ENCODE data around the gene ADAMTS6.

Gene ADAMTS6

DNA sequence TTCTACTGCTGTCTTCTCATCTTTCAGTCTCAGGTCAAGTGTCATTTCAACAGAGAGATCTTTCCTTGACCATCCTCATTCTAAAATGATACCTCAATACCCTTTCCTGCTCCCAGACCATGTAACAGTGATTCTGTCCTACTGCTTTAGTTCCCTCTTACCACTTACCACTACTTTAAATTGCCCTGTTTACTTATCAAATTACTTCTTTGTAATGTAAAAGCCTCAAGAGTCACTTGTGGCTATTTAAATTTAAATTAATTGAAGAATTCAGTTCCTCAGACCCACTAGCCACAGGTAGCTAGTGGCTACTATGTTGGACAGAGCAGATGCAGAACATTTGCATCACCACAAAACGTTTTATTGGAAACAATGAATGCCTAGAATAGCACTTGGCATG, 217.3 kb downstream of the ADAMTS6 start:
- no peak for DNase-seq

DNA sequence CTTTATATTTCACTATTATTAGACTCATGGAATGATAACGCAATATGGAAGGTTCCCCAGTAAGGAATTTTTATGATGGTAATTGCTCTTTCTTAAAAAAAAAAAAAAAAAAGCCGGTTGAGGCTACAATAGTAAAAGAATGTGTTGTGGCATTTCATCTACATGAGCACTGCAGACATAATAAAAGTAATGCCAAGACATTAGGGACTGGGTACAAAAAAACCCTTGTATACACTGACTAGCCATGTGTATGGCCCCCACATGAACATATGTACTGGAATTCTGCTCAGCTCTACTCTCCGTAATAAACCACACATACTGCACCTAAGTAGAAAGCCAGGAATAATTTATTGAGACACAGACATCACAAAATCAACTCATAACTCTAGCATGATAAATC, 218.4 kb downstream of the ADAMTS6 start:
- no peak for DNase-seq

DNA sequence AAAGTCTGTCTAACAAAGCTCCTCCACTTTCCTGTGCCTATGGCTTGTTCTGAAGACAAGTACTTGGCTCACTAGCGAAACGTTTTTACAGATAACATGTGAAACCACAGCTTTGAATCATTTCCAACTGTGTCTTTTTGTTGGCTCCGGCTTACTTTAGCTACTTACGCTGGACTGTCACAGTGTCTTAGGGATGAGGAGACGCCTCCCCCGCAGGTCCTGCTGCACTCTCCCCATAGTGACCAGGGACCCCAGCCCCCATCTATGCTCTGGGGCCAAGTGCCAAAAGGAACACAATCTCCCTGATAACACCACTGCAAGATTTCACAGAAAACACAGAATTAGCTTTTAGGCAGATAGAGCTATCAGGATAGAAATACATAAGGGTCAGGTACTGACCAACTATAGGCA, 219.1 kb downstream of the ADAMTS6 start:
- DNase-seq: no peak

DNA sequence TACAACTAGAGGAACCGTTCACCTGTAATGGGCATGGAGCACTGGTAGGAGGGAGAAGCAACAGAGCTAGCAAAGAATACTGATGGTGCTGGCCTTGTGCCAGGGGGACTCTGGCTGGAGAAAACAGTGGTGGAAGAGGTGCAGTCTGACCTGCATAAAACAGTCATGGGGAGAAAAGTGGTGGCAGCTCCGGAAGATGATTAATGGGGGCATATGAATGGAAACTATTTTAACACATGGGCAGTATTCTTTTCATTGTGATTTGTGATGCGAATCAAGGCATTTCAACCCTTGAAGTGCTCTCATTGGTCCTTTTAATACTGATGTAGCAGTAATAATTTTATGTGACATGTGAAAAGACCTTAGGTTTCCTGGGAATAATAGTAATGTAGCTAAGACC, 219.6 kb downstream of the ADAMTS6 start:
- DNase-seq: no peak

DNA sequence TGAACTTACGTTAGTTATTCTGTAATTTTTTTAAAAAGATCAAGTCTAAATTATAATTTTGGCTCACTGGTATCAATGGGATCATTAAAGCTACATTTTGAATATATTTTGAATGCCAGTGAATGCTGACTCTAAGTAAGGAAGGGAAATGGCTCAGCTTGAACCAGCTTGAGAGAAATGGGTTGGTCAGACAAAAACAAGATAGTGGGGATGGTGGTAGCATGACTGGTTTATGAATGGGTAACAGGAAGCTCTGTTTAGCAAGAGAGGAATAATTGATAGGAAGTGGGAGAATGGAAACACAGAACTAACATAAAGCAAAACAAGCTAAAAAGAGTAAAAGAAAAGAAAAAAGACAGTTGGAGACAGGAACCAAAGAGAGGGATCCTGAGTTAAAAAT, 220.2 kb downstream of the ADAMTS6 start:
- DNase-seq: no peak

DNA sequence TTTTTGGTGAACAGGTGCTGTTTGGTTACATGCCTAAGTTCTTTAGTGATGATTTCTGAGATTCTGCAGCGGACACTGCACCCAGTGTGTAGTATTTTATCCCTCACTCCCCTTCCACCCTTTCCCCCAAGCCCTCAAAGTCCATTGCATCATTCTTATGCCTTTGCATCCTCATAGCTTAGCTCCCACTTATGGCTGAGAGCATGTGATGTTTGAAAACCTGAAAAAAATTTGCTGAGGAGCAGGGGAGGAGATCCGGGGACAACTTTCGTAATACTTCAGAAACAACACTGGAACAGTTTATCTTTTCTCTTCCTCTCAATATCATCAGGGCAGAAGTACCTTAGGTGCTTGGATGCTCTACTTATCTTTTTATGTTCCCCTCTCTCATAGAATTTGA, 226.4 kb downstream of the ADAMTS6 start:
- no peak for DNase-seq

DNA sequence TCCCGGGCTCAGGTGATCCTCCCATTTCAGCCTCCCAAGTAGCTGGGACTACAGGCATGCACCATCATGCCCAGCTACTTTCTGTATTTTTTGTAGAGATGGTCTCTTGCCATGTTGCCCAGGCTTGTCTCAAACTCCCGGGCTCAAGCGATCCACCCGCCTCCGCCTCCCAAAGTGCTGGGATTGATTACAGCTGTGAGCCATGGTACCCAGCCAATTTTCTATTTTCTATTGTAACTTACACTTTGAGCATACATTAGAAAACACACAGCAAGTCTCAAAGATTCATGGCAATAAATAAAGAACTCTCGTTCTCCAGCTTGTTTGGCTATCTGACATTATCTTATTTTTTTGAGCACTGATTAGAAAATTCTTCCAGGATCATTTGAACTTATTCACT, 228.7 kb downstream of the ADAMTS6 start:
- DNase-seq: no peak

DNA sequence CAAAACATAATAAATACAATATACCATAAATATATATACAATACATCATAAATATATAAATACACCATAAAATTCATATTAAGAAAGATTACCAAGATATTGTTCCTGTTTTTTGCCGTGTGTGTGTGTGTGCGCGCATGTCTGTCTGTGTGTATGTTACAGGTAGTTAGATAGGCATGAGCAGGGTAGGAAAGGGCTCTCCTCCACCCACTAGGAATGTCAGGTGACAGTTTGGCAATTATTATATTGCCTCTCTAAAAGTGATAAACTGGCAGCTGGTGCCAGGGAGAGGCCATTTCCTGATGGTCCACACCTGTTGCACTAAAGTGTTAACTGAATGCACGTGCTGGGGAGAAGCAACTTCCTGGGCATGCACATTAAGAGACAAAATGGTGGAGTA, 232.8 kb downstream of the ADAMTS6 start:
- no peak for DNase-seq

DNA sequence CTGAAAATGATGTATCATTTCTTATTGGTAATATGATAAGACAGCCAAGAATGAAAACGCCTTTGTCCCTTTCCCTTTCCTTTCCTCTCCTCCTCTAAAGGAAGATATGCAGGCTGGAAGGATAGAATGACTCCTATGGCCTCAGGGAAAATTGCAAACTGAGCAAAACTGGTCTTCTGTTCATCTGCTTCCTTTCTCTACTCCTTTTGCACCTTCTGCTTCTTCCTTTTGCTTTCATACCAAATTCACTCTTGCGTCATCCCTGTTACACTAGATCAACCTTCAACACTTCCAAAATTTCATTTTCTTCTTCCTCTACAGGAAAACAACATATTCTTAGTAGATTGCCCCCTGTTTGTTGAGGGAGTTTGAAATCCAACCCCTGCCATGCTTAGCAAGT, 234.1 kb downstream of the ADAMTS6 start:
- no peak for DNase-seq

DNA sequence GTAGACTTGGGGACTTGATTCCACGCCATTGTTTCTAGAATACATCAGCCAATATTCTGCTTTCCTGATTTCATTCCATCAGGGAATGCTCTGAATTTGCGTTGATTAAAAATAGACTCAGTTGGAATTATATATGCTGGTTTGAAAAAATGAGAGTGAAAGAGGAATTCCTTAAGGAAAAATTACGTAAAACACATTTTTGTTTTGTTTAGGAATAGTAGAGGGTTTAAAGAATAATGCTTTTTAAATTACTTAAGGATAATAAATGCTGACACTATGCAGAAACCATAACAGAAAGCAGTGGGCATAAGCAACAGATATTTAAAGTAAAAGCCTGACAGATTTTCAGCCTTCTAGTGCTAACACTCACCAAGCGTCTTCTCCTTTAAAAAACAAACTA, 235.0 kb downstream of the ADAMTS6 start:
- DNase-seq: no peak

DNA sequence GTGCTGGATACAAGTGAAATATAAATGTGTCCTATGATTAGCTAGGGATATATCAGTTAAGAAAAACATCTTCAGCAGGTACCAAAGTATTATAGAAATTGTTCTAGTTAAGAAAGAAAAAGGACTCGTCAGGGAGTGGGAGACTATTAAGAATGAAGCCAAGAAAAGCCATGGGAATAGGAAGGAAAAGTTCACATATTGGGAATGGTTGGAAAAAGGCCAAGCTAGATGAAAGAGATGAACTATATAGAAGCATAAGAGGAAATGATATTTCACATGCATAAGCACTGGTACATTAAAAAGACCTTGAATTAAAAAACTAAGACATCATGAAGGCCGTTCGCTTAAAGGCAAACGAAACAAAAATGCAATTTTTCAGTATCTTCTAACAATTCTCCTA, 237.7 kb downstream of the ADAMTS6 start:
- no peak for DNase-seq

DNA sequence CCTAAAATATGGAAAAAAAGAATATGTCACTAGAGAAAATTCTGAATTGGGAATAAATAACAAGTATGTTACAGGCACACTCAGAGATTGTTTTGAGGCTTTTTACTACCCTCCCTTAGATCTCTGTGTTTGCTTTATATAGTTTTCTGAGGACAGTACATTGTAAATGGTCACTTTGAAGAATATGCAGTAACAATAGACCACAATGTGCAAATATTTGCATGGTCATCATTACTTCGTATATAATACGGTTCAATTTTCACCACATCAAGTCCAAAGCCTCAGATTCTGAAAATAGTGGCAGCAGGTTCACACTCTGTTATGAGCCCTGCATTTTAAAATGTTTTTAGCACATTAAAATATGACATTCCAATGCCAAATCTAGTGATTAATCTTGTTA, 238.6 kb downstream of the ADAMTS6 start:
- DNase-seq: no peak

DNA sequence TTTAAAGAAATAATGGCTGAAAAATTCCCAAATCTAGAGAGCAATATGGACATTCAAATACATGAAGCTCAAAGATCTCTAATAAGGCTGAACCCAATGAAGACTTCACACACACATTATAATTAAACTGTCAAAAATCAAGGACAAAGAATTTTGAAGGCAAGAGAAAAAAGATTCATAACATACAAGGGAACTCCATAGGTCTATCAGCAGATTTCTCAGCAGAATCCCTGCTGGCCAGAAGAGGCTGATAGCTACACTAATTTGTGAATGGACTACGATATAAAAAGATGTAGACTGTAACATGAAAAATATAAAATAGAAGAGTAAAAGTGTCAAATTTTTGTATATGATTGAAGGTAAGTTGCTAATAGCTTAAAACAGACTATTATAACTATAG, 251.9 kb downstream of the ADAMTS6 start:
- DNase-seq: no peak

DNA sequence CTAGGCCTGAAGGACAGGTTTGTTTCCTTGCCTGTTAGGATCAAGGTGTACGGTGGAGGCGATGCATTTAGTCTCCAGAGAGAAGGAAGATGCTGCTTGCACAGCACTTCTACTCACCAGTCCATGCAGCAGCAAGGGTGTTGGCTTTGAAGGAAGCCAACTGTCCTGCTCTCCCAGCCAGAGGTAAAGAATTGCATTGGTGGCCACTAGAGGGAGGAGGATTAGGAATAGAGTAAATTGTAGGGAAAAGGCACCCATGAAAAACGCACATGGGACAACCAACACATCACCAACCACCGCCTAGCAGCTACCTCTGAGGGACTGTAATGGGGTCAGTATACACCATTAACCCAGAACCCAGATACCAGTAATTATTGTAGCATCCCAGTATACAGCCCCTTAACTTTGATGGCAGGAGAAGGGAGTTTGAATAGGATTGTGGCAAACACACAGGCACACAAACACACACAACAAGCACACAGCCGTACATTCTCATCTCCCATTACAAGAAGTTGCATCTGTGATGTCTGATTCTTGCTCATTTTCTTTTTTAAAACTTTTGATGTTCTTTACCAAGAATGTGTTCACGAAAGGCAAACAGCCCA, 267.7 kb downstream of the ADAMTS6 start:
- DNase-seq: no peak

DNA sequence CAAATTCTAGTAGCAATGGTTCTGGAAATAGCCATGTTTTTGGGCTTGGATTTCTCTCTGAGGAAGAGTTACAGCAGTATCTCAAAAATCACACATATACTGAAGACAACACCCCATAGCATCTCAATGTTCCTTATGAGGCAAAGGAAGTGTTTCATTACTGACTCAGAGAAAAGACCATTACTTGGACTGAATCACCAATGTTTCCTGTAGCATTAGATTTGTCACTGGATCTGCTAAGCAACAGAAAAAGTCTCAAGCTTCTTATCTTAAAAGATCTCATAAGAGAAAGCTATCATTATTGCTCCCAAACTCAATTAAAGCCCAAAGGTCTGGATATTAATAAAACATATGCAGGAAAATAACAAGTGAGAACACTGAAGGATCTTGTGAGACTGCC, 272.4 kb downstream of the ADAMTS6 start:
- no peak for DNase-seq

DNA sequence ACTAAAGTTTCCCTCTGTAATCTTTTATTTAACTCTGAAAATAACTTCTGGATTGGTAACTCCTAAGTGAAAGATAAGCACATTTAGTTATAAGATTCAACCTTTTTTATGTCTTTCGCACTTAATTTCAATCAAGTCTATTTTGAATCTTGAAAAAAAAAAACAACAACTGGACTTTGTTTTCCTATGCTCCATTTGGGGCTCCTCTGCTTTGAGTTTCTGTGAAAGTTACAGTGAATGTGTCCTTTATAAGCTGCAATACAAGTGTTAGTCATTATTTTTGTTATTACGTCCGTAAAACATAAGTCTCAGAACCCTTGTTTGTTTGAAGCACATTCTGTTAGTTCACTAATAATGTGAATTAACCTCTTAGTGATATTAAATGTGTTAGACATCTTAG, 276.8 kb downstream of the ADAMTS6 start:
- no peak for DNase-seq

DNA sequence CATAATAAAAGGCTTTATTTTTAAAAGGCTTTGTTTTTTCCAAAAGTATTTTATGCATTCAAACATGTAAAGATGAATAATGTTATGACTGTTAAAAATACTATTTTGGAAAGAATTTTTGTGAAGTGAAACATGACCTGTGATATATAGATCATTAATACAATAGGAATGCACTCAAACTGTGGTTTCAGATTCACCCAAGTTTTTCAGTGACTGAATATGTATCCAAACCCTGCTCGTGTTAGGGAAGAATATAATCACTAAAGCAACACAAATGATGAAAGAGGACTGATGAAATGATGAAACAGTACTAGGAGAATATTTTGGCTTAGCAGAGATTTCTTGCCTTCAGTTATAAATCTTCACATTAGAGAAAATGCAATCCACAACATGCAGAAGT, 278.0 kb downstream of the ADAMTS6 start:
- no peak for DNase-seq

DNA sequence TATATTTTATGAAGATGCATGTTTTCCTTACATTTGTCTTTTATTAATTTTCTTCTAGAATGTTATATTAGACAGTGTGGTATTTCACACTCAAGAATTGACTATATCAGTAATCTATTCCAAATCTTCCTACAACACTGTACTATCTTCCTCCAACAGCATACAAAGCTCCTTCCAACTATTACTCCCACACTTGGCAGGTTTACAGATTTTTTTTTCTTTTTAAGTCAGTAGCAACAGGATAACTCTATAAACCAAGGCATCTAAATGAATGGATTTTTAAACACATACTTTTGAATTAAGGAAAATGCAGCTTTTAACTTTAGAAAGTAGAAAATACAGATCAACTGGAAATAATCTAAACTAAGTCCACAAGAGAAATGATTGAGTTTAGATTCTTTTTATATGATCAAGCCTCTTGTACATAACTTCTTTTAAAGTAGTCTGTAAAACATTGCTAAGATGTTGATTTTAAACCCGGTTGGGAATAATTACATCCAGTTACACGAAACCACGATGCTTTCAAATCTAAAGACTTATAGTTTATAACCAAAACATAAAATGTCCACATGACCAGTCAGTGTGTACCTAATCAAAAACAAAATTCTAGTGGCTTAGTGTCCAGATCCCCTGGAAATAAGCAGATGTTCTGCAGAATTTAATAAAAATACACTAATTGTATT, 281.6 kb downstream of the ADAMTS6 start:
- no peak for DNase-seq

DNA sequence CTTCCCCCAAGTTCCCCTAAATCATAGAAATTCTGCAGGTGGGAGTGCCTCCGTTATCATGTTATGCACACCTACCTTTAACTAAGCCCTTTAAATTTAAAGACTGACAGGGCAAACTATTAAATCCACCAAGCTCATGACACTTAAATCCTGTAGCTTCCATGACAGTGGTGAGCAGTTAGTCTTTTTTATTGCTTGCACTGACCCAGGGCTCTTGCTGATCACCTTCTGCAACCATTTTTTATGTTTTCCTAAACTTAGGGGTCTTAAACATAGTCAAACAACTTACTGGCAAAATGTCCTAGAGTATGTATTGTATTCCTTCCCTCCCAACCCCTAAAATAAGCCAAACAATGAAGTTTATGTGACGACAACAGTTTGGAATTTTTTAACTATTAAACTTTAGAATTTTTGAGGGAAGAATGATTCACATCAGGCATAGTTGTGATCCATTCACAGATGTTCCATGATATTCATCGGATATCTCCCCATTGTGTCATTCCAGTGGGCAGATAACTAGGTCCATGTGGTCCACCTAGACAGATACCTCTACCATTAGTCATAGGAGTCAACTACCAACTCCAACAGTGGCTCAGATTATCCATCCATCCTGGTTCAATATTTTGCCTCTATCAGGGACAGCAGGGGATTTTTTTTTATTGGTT, 283.1 kb downstream of the ADAMTS6 start:
- no peak for DNase-seq

DNA sequence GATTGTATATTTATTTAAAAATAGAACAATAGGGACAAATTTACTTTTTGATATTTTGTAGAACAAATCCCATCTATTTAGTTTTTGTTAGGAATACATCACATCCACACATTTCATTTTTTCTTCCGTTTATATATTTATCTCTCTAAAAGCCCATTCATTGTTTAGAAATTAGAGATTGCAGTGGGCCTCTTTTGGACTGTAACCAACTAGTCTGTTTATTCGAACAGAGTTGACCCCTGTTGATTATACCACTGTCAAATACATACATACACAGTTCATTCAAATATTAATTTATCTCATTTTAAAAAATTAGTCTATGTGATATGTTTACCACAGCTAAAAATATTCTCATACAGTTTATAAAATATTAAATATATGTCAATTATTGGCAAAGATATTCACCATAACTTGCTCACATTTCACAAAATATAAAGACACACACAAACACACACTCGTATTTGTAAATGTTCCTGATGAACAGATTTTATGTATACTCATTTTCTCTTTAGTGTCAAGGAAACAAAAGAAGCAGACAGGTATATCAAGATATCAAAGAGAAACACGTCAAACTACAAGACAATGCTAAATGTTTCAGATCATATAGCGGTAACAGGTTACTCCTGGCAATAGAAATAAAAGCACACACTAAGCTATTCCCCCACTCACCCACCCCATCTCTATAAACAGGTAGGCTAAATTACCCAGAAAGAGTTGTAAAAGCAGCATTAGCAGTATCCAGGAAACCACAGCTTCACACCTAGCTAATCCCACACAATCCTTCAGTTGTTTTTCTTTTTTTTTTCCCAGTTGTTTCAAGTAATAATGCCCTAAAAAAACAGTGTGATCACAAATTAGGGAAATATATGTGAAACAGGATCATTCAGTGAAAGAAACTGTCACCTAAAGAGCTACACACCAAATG, 283.9 kb downstream of the ADAMTS6 start:
- no peak for DNase-seq

DNA sequence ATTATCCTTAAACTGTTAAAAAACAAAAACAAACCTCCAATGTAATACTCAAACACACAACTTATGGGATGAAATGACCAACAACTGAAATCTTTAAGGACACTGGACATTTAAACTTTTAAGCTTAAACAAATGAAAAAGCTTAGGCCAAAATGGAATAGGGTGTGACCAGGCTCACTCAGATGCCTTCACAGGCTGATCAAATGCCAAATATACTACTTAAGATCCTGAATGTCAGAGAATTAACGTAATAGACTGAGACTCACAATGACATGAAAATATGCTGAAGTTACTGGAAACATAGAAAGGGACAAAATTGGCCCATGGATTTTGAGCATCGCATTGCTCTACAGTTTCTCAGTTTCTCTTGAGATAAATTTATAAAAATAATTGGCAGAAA, 286.8 kb downstream of the ADAMTS6 start:
- DNase-seq: no peak

DNA sequence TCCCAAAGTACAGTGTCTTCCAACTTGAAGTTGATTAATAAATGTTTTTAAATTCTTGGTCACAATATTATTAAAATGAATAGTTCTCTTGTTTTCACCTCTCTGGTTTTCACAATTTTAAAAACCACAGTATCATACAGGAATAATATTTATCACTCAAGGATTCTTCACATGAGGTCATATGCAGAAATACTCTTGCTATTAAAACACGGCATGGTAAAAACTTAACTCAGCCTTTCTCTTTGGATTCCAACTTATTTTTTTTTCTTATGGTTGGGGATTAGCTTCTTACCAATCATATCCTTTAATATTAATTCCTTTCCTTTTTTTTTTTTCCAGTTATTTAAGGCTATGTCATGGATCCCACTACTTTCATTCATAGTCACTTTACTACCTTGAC, 289.4 kb downstream of the ADAMTS6 start:
- no peak for DNase-seq

DNA sequence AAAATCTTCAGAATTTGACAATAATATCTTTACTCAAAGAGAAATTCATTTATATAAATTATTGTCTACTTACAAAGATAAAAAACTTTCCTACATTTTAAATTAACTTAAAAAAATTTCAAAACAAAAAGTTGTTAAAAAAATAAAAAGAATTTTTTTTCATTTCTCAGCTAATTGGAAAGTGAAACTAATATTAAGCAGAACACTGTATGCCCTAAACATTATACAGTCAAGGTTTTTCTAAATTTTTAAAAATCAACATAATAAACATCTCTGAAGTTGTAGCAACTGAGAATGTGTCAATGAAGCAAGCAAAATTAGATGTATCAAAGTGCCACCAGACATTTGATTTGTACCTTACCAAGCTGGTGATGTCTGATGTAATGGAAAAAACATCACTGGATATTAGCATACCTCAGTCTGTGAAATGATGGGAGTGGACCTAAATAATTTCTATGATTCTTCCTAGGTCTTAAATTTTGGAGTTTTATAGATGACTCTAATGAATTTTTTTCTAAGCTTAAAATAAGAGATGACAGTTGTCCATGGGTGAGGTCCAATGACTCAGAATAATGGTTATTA, 290.1 kb downstream of the ADAMTS6 start:
- no peak for DNase-seq

All from left hindlimb (tissue), 1 donor.